ENCODE measurements around the gene FAM167B. TPM values are rescaled to one million over a fixed set of nuclear protein-coding genes. Genes with fewer than 3 reads are reported as not detected.
A peak's percentile ranks its signal among the peaks of the same experiment; 100 is the strongest.

FAM167B gene
- total RNA-seq, 1 experiment from 2014 or later = 1.3 TPM

GRCh38 chr1:32263744-32264143 is 16.7 kb downstream of the FAM167B start:
- no TSS peak for BruUV-seq (replicated peaks)
- ChIA-PET CTCF (no interaction called here), POLR2A (ENCODE audit: unreplicated experiment) (no interaction called here)
- intact Hi-C loops (cut with micrococcal nuclease) = no loop called here
- TF ChIP-seq EZH2phosphoT487 (IDR thresholded peaks at IDR 0.05; ENCODE audit: borderline replicate concordance, low read length) (no peak), EZH2 (IDR thresholded peaks at IDR 0.05; ENCODE audit: low read length, unreplicated experiment) (no peak), CTCF (conservative IDR thresholded peaks at IDR 0.05; ENCODE audit: low read depth, low read length) (no peak)
- Histone ChIP-seq H3K27ac (ENCODE audit: low read length) (no peak overlapping the region), H3K4me1 (ENCODE audit: insufficient read depth, low read length) (no peaks in the 10 kb centered on the region), H3F3A (ENCODE audit: low read length, unreplicated experiment) (no peaks in the 10 kb centered on the region), H2AFZ (ENCODE audit: low read length) (no peak overlapping the region), H3K4me3 (ENCODE audit: low read length) (no peak overlapping the region), H3K9ac (ENCODE audit: low read length) (no peak overlapping the region), H3K4me2 (ENCODE audit: low read length) (no peak overlapping the region), H4K20me1 (ENCODE audit: low read length) (no peaks in the 10 kb centered on the region), H3K36me3 (ENCODE audit: low read depth, low read length) (no peaks in the 10 kb centered on the region), H3K9me2 (replicated peaks; ENCODE audit: low read length) (no peaks in the 10 kb centered on the region), H3K79me2 (ENCODE audit: low read length) (no peaks in the 10 kb centered on the region), H3K27me3 (ENCODE audit: low read length) (no peaks in the 10 kb centered on the region), H3K9me3 (ENCODE audit: low read length) (no peaks in the 10 kb centered on the region)
- no peak for ATAC-seq
- no peak for DNase-seq

DNA sequence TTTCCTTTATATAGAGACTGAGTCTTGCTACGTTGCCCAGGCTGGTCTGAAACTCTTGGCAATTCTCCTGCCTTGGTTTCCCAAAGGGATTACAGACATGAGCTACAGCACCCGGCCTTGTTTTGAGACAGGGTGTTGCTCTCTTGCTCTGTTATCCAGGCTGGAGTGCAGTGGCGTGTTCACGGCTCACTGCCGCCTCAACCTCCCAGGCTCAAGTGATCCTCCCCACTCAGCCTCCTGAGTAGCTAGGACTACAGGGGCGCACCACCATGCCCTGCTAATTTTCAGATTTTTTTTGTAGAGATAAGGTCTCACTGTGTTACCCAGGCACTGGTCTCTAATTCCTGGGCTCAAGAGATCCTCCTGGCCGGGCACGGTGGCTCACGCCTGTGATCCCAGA is 18.8 kb downstream of the FAM167B start:
- Histone ChIP-seq H3K9me2 (replicated peaks; ENCODE audit: low read length) (no peaks in the 10 kb centered on the region), H4K20me1 (ENCODE audit: low read length) (no peaks in the 10 kb centered on the region), H3K79me2 (ENCODE audit: low read length) (no peaks in the 10 kb centered on the region), H2AFZ (ENCODE audit: low read length) (no peak overlapping the region), H3K9ac (ENCODE audit: low read length) (no peak overlapping the region), H3K27ac (ENCODE audit: low read length) (no peak overlapping the region), H3F3A (ENCODE audit: low read length, unreplicated experiment) (no peaks in the 10 kb centered on the region), H3K4me2 (ENCODE audit: low read length) (no peak overlapping the region), H3K9me3 (ENCODE audit: low read length) (no peaks in the 10 kb centered on the region), H3K4me3 (ENCODE audit: low read length) (no peak overlapping the region), H3K27me3 (ENCODE audit: low read length) (no peaks in the 10 kb centered on the region), H3K4me1 (ENCODE audit: insufficient read depth, low read length) (no peaks in the 10 kb centered on the region), H3K36me3 (ENCODE audit: low read depth, low read length) (no peaks in the 10 kb centered on the region)
- TF ChIP-seq CTCF (conservative IDR thresholded peaks at IDR 0.05; ENCODE audit: low read depth, low read length) (no peak), EZH2 (IDR thresholded peaks at IDR 0.05; ENCODE audit: low read length, unreplicated experiment) (no peak), EZH2phosphoT487 (IDR thresholded peaks at IDR 0.05; ENCODE audit: borderline replicate concordance, low read length) (no peak)
- ChIA-PET POLR2A (ENCODE audit: unreplicated experiment) (no interaction called here), CTCF (no interaction called here)
- intact Hi-C loops (cut with micrococcal nuclease) = no loop called here
- ATAC-seq (no peak), DNase-seq (no peak)
- no TSS peak for BruUV-seq (replicated peaks)

DNA sequence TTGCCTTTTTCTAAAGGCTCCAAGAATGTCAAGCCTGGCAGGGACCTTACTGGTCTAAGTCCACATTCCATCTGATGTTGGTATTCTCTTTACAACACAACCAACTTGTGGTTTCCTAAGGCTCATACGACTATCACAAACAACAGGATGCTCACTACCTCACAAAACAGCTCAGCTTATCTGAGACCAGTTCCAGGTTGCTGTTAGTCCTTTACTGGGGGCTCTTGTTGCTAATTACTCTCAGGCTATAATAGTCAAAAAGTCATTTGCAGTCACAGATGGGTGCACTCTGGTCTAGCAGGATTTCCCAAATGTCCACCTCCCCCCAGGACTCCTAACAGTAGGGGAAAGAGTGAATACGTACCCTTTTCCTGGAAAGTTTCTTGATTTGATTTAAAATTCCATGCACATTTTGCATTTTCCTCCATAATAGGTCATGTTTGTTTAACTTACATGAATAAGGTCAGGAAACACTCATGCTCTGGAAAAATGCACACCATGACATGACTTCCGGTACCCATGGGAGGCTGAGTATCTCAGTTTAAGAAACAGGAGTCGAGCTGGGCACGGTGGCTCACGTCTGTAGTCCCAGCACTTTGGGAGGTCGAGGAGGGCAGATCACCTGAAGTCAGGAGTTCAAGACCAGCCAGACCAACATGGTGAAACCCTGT is 20.0 kb downstream of the FAM167B start:
- H3K9me3 ChIP-seq (ENCODE audit: low read length) = no peaks in the 10 kb centered on the region
- intact Hi-C loops (cut with micrococcal nuclease) = no loop called here
- CTCF ChIA-PET = no interaction called here
- H3K4me2 ChIP-seq (ENCODE audit: low read length) = no peak overlapping the region
- TF ChIP-seq CTCF (conservative IDR thresholded peaks at IDR 0.05; ENCODE audit: low read depth, low read length) (no peak), EZH2phosphoT487 (IDR thresholded peaks at IDR 0.05; ENCODE audit: borderline replicate concordance, low read length) (no peak), EZH2 (IDR thresholded peaks at IDR 0.05; ENCODE audit: low read length, unreplicated experiment) (no peak)
- H3K27ac ChIP-seq (ENCODE audit: low read length) = no peak overlapping the region
- H3F3A ChIP-seq (ENCODE audit: low read length, unreplicated experiment) = no peaks in the 10 kb centered on the region
- H3K79me2 ChIP-seq (ENCODE audit: low read length) = no peaks in the 10 kb centered on the region
- H3K4me1 ChIP-seq (ENCODE audit: insufficient read depth, low read length) = no peaks in the 10 kb centered on the region
- H3K9me2 ChIP-seq (replicated peaks; ENCODE audit: low read length) = no peaks in the 10 kb centered on the region
- H4K20me1 ChIP-seq (ENCODE audit: low read length) = no peaks in the 10 kb centered on the region
- no peaks in the 10 kb centered on the region for H3K36me3 ChIP-seq (ENCODE audit: low read depth, low read length)
- no peak for DNase-seq
- H3K4me3 ChIP-seq (ENCODE audit: low read length) = no peak overlapping the region
- POLR2A ChIA-PET (ENCODE audit: unreplicated experiment) = no interaction called here
- no peak for ATAC-seq
- no peaks in the 10 kb centered on the region for H3K27me3 ChIP-seq (ENCODE audit: low read length)
- BruUV-seq (replicated peaks) = no TSS peak
- no peak overlapping the region for H3K9ac ChIP-seq (ENCODE audit: low read length)
- H2AFZ ChIP-seq (ENCODE audit: low read length) = 0 out of 2 replicates have a peak overlapping the region, but pooled peaks have one; percentile 13
